K562 (cell line): Measurements from ENCODE around the gene CRPPA. TPM values are rescaled to one million over a fixed set of nuclear protein-coding genes. Genes with fewer than 3 reads are reported as not detected.
A peak's percentile ranks its signal among the peaks of the same experiment; 100 is the strongest.

Experiments used
- ATAC-seq: fragments of 200-7000 bp; cut with Tn5 transposase; 3 replicates; pipeline ENCODE4 v1.9.1; 2020; ENCODE audit warnings: moderate library complexity
- BruUV-seq: library from RNA; stranded (reverse); fragments of 400-500 nt; replicated peaks from 2 replicates; lab custom pipeline; 2021; lab: Mats Ljungman, UMichigan
- CTCF ChIA-PET: fragments of 300-600 bp; formaldehyde crosslinking; extraction: SDS; loops from one replicate; lab custom pipeline; 2021; ENCODE audit warnings: low intra/inter-chr PET ratio; lab: Yijun Ruan, JAX
- POLR2A ChIA-PET: fragments of 300-600, 350-650 bp; sonication (Branson Sonifier 250); formaldehyde crosslinking; extraction: SDS; loops from one replicate; lab custom pipeline; 2021; ENCODE audit warnings: antibody characterized with exemption, inconsistent platforms; lab: Yijun Ruan, JAX
- DNase-seq, 4 experiments: peaks; one replicate each; pipeline versions ENCODE4 v3.0.0 to v3.0.0-alpha.2; 2011 to 2018; ENCODE audit warnings: low spot score in 3 of 4, mixed read lengths in 3 of 4; ENCODE audit errors: extremely low read depth in 1 of 4
- FAIRE-seq: peaks from 2 replicates; lab custom pipeline; 2011; peaks lifted over from hg19 to GRCh38; lab: Jason Lieb, UNC
- H2AFZ ChIP-seq: 2 replicates; pipeline ENCODE4 v1.6.0; 2011; ENCODE audit warnings: low read depth, low read length, control low read depth, inconsistent platforms
- H3K27ac ChIP-seq: fragments of 200-600 bp; 3 replicates; pipeline ENCODE4 v1.8.0; 2011; ENCODE audit warnings: low read depth, mild to moderate bottlenecking, control low read depth, inconsistent platforms, low read length, moderate library complexity, mixed read lengths; ENCODE audit errors: extremely low read depth
- H3K27me3 ChIP-seq, 2 experiments: fragments of 300-600 bp in 1 of 2; 2 replicates in 1 of 2; 3 replicates in 1 of 2; pipeline versions ENCODE4 v1.6.0 to v1.8.0; 2011; ENCODE audit warnings: inconsistent platforms in 2 of 2, low read length in 2 of 2, mild to moderate bottlenecking in 1 of 2, mixed read lengths in 1 of 2, moderate library complexity in 1 of 2; ENCODE audit not compliant: control insufficient read depth in 2 of 2, insufficient read depth in 2 of 2
- H3K36me3 ChIP-seq: fragments of 300-600 bp; 3 replicates; pipeline ENCODE4 v1.8.0; 2011; ENCODE audit warnings: mild to moderate bottlenecking, low read length, inconsistent platforms; ENCODE audit not compliant: control insufficient read depth, insufficient read depth
- H3K4me1 ChIP-seq, 2 experiments: fragments of 200-600 bp in 1 of 2; replicated peaks in 1 of 2; 2 replicates in 1 of 2; 3 replicates in 1 of 2; pipeline versions ENCODE4 v1.5.1 to v1.8.0; 2011; ENCODE audit warnings: inconsistent platforms in 2 of 2, low read length in 2 of 2, mild to moderate bottlenecking in 1 of 2, mixed read lengths in 1 of 2, moderate library complexity in 1 of 2; ENCODE audit not compliant: control insufficient read depth in 2 of 2, insufficient read depth in 2 of 2
- H3K4me2 ChIP-seq: 2 replicates; pipeline ENCODE4 v1.6.1; 2011; ENCODE audit warnings: low read length, control low read depth, inconsistent platforms, mixed read lengths; ENCODE audit not compliant: insufficient read depth
- H3K4me3 ChIP-seq: fragments of 200-600 bp; sonication (generic), shearing (Covaris generic); 2 replicates; pipeline ENCODE4 v1.5.1; 2016; ENCODE audit warnings: control low read depth, inconsistent platforms
- H3K79me2 ChIP-seq: fragments of 200-600 bp; 3 replicates; pipeline ENCODE4 v1.8.0; 2011; ENCODE audit warnings: low read length, inconsistent platforms; ENCODE audit not compliant: control insufficient read depth, insufficient read depth
- H3K9ac ChIP-seq, 2 experiments: 2 replicates each; pipeline versions ENCODE4 v1.6.0 to v1.6.1; 2011; ENCODE audit warnings: low read depth in 2 of 2, low read length in 2 of 2, control low read depth in 1 of 2, inconsistent platforms in 1 of 2, mild to moderate bottlenecking in 1 of 2, mixed read lengths in 1 of 2; ENCODE audit not compliant: insufficient read depth in 1 of 2
- H3K9me1 ChIP-seq: one replicate; pipeline ENCODE4 v1.6.0; 2011; ENCODE audit warnings: inconsistent platforms, mild to moderate bottlenecking, low read length, moderate library complexity; ENCODE audit not compliant: control insufficient read depth, insufficient read depth
- H3K9me3 ChIP-seq: replicated peaks from 2 replicates; pipeline ENCODE4 v1.5.1; 2011; ENCODE audit warnings: low read depth, low read length, inconsistent platforms; ENCODE audit not compliant: control insufficient read depth, insufficient read depth
- H4K20me1 ChIP-seq: replicated peaks from 2 replicates; pipeline ENCODE4 v1.6.1; 2011; ENCODE audit warnings: low read length, inconsistent platforms, mixed read lengths; ENCODE audit not compliant: control insufficient read depth, insufficient read depth
- ATF1 ChIP-seq, 2 experiments: fragments of 450-650 bp in 1 of 2; IDR thresholded peaks; 2 replicates each; pipeline ENCODE4 v1.6.1; 2016; ENCODE audit warnings: missing compliant biosample characterization in 1 of 2, missing genetic modification characterization in 1 of 2
- KAT7 ChIP-seq: sonication (generic); formaldehyde crosslinking; IDR thresholded peaks from 2 replicates; pipeline ENCODE4 v1.8.0; 2022; ENCODE audit warnings: missing genetic modification reagents, mild to moderate bottlenecking, borderline replicate concordance
- PHTF2 ChIP-seq: fragments of 250-450 bp; sonication (Bioruptor Pico); IDR thresholded peaks from 2 replicates; pipeline ENCODE4 v1.5.0; 2021; ENCODE audit warnings: mild to moderate bottlenecking
- PPARD ChIP-seq: fragments of 250-450 bp; sonication (Bioruptor Pico); IDR thresholded peaks from 2 replicates; pipeline ENCODE4 v1.8.0; 2022; ENCODE audit warnings: inconsistent platforms, mild to moderate bottlenecking, moderate library complexity
- RAD51 ChIP-seq: fragments of 450-650 bp; IDR thresholded peaks from 2 replicates; pipeline ENCODE4 v1.7.1; 2016; ENCODE audit warnings: low read depth, mild to moderate bottlenecking, borderline replicate concordance
- TAF1 ChIP-seq: IDR thresholded peaks from 2 replicates; pipeline ENCODE4 v1.6.1; 2011; ENCODE audit warnings: mild to moderate bottlenecking, low read length, moderate library complexity; ENCODE audit not compliant: insufficient read depth, control insufficient read depth, severe bottlenecking; ENCODE audit errors: extremely low read depth
- TAF7 ChIP-seq: fragments of 450-650 bp; IDR thresholded peaks from 2 replicates; pipeline ENCODE4 v1.6.1; 2016; ENCODE audit warnings: missing genetic modification characterization, missing compliant biosample characterization
- TBP ChIP-seq: optimal IDR thresholded peaks from 2 replicates; pipeline ENCODE3; 2011; ENCODE audit warnings: low read depth, low read length, improper control_type of control experiment
- TOE1 ChIP-seq, 2 experiments: fragments of 450-650 bp in 1 of 2; sonication (generic) in 1 of 2; formaldehyde crosslinking in 1 of 2; IDR thresholded peaks; 2 replicates each; pipeline versions ENCODE4 v1.7.1 to v1.8.0; 2016 to 2022; ENCODE audit warnings: borderline replicate concordance in 2 of 2, mild to moderate bottlenecking in 2 of 2, antibody characterized with exemption in 1 of 2, inconsistent platforms in 1 of 2, low read depth in 1 of 2, missing genetic modification reagents in 1 of 2, moderate library complexity in 1 of 2
- XRCC4 ChIP-seq: IDR thresholded peaks from one replicate; pipeline ENCODE4 v1.6.1; 2011; ENCODE audit not compliant: insufficient read depth, insufficient read length; ENCODE audit errors: extremely low read depth
- ZFP1 ChIP-seq: fragments of 450-650 bp; formaldehyde crosslinking; IDR thresholded peaks from 2 replicates; pipeline ENCODE4 v1.4.0; 2020; ENCODE audit warnings: mild to moderate bottlenecking, mixed read lengths
- ZNF347 ChIP-seq: fragments of 450-650 bp; formaldehyde crosslinking; IDR thresholded peaks from 2 replicates; pipeline ENCODE4 v1.4.0; 2020; ENCODE audit warnings: low read depth, mild to moderate bottlenecking, moderate library complexity
- ZNF699 ChIP-seq: fragments of 250-450 bp; sonication (Bioruptor Pico); IDR thresholded peaks from 2 replicates; pipeline ENCODE4 v1.8.0; 2021; ENCODE audit warnings: mild to moderate bottlenecking, moderate library complexity; ENCODE audit not compliant: insufficient replicate concordance
- in situ Hi-C: fragments of 300-500 bp; cut with MboI; formaldehyde crosslinking; loops from 4 replicates; pipeline ENCODE4 v1.15.0; 2018; ENCODE audit warnings: inconsistent platforms, mixed read lengths
- intact Hi-C: fragments of 100-400 bp; cut with micrococcal nuclease; formaldehyde crosslinking; loops from 2 replicates; pipeline ENCODE4 v1.14.2; 2022
- polyA plus RNA-seq, 8 experiments: library from polyadenylated mRNA; depleted of rRNA in 4 of 8; stranded (reverse) in 5 of 8; unstranded in 3 of 8; fragments of >200 nt; fragmentation: Nextera tagmentation in 2 of 8; fragmentation: Illumina TruSeq in 1 of 8; extraction: Ambion mirVana in 2 of 8; extraction: Trizol in 1 of 8; gene quantifications; 2 replicates each; pipeline versions ENCODE4 v1.2.1 to v1.2.3, GENCODE V29; 2011 to 2014; ENCODE audit warnings: inconsistent platforms in 1 of 8, missing spikeins in 1 of 8
- total RNA-seq, 7 experiments: library from RNA; depleted of rRNA in 6 of 7; stranded (reverse); fragments of >200 nt in 6 of 7; fragmentation: Illumina TruSeq in 2 of 7; extraction: Trizol in 2 of 7; gene quantifications; 2 replicates each; pipeline versions ENCODE4 v1.2.1 to v1.2.3, GENCODE V29; 2011 to 2021; ENCODE audit warnings: low replicate concordance in 1 of 7
- TF ChIP-seq, protein P1 (sequence below): IDR thresholded peaks from 2 replicates; pipeline ENCODE4 v1.6.1; 2011; ENCODE audit not compliant: insufficient read length; ENCODE audit errors: extremely low read depth
- TF ChIP-seq, protein P2 (sequence below): IDR thresholded peaks from 2 replicates; pipeline ENCODE4 v1.6.1; 2016; ENCODE audit warnings: missing genetic modification characterization, missing compliant biosample characterization

Gene CRPPA
- total and polyA plus RNA-seq, 9 of the 15 experiments (the other 6 are each of a cell fraction or from before 2014, with no cell fraction given) = 3.9 to 14.4 (median 7.8) TPM

- Histone ChIP-seq H2AFZ (no peak overlapping the region; the same call in 1 of the 2 replicates), H3K9me3 (no peaks in the 10 kb centered on the region), H3K4me3 (no peak overlapping the region), H4K20me1 (no peaks in the 10 kb centered on the region), H3K27ac (no peak overlapping the region), H3K36me3 (no peaks in the 10 kb centered on the region), H3K79me2 (no peaks in the 10 kb centered on the region), H3K9me1 (no peaks in the 10 kb centered on the region), H3K4me2 (no peak overlapping the region), H3K27me3 (no peaks in the 10 kb centered on the region), H3K4me1 (peaks cover 0 to 35% of the 10 kb centered on the region in 2 experiments; a peak in 4 of 5 replicates), H3K9ac (no peak overlapping the region)
- ChIA-PET POLR2A (no interaction called here), CTCF (no interaction called here)
- no TSS peak for BruUV-seq
- DNase-seq = no peak
- TF ChIP-seq, protein P1, sequence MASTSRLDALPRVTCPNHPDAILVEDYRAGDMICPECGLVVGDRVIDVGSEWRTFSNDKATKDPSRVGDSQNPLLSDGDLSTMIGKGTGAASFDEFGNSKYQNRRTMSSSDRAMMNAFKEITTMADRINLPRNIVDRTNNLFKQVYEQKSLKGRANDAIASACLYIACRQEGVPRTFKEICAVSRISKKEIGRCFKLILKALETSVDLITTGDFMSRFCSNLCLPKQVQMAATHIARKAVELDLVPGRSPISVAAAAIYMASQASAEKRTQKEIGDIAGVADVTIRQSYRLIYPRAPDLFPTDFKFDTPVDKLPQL = no peak
- no peak for TF ChIP-seq TAF7 (tag)
- TF ChIP-seq PHTF2 (CRISPR knock-in tag) = no peak
- no peak for TF ChIP-seq PPARD (CRISPR knock-in tag)
- no peak for TF ChIP-seq ATF1 (CRISPR knock-in tag; IDR thresholded peaks at IDR 0.05)
- TF ChIP-seq ATF1 (tag; IDR thresholded peaks at IDR 0.05) = no peak
- no peak for TF ChIP-seq TBP
- TF ChIP-seq ZFP1 (CRISPR knock-in tag) = no peak
- TF ChIP-seq ZNF347 (CRISPR knock-in tag) = no peak
- TF ChIP-seq, protein P2, sequence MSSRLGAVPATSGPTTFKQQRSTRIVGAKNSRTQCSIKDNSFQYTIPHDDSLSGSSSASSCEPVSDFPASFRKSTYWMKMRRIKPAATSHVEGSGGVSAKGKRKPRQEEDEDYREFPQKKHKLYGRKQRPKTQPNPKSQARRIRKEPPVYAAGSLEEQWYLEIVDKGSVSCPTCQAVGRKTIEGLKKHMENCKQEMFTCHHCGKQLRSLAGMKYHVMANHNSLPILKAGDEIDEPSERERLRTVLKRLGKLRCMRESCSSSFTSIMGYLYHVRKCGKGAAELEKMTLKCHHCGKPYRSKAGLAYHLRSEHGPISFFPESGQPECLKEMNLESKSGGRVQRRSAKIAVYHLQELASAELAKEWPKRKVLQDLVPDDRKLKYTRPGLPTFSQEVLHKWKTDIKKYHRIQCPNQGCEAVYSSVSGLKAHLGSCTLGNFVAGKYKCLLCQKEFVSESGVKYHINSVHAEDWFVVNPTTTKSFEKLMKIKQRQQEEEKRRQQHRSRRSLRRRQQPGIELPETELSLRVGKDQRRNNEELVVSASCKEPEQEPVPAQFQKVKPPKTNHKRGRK (tag) = no peak
- TF ChIP-seq RAD51 = no peak
- TF ChIP-seq KAT7 = no peak
- TF ChIP-seq XRCC4 = no peak
- no peak for TF ChIP-seq TOE1 (IDR thresholded peaks at IDR 0.05; ENCODE audit: borderline replicate concordance)
- TF ChIP-seq TOE1 (CRISPR knock-in tag; IDR thresholded peaks at IDR 0.05; ENCODE audit: borderline replicate concordance, low read depth) = no peak
- TF ChIP-seq TAF1 = no peak
- TF ChIP-seq ZNF699 = no peak
- intact Hi-C loops = loop anchor here (10.0 kb wide), 1 partner anchor 327 kb away; the partner anchor contains the start of gene TSPAN13
- ATAC-seq = no peak
- FAIRE-seq = peak; percentile 40
- in situ Hi-C loops = no loop called here
Measured at GRCh38 chr7:16428182-16428581, 6.8 kb upstream of the CRPPA start.
